ENCODE data around the gene ERLIN1. TPM values are rescaled to one million over a fixed set of nuclear protein-coding genes. Genes with fewer than 3 reads are reported as not detected.

ERLIN1 gene
- polyA plus RNA-seq, 1 donor: 73.6 TPM

DNA sequence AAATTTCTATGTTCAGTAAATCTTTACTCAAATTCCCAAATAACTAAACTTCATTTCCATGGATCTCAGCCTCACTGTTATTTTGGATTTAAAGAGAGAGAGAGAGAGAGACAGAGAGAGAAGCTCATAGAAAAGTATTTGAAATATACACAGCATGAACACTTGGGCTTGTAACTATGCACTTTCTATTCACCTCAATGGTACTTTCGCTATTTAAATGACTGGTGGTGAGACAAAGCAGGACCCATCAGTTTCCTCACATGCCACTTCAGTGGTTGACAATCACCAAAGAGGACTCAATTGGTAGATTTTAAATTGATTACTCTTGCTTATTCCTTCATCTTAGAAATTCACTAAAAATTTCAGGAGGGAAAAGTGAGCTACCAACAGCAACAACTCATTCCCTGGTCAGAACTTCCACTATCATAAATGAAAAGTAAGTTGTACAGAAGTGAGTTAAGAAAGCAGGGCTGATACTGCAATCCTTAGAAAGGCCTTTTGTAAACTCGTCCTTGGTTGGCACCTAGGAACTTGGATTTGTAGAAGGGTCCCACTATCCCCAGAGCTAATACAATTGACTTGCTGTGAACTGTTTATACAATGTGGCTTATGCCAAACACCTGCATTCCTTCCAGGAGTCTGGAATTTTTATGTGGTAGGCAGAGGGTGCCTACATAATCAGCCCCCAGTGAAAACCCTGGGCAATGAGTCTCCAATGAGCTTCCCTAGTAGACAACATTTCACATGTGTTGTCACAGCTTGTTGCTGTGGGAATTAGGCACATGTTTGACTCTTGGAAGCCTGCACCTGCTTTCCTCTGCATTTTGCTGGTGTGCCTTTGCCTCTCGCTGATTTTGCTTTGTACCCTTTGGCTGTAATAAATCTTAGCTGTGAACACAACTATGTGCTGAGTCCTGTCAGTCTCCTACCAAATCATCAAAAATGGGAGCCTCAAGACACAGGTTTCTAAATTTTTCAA is 10.8 kb downstream of the ERLIN1 start:
- H3K4me3 ChIP-seq (ENCODE audit: low read length): no peak overlapping the region
- peaks cover 7% of the 10 kb centered on the region for H3K4me1 ChIP-seq (ENCODE audit: control insufficient read depth, insufficient read depth, low read length)
- DNase-seq: no peak
- H3K9me3 ChIP-seq (ENCODE audit: control insufficient read depth, low read depth, low read length): no peaks in the 10 kb centered on the region
- WGBS (ENCODE audit: insufficient coverage, low lambda C conversion rate): 60% methylated on average over 1 of the region's 3 CpGs
- no peak overlapping the region for H3K27ac ChIP-seq (ENCODE audit: low read length)
- peaks cover 33% of the 10 kb centered on the region for H3K36me3 ChIP-seq (ENCODE audit: control insufficient read depth, insufficient read depth, low read length)
- no peaks in the 10 kb centered on the region for H3K27me3 ChIP-seq (ENCODE audit: control insufficient read depth, insufficient read depth, low read length)

- 100% methylated on average over 2 of the region's 6 CpGs for WGBS (ENCODE audit: insufficient coverage, low lambda C conversion rate)
- Histone ChIP-seq H3K27me3 (ENCODE audit: control insufficient read depth, insufficient read depth, low read length) (no peaks in the 10 kb centered on the region), H3K4me1 (ENCODE audit: control insufficient read depth, insufficient read depth, low read length) (no peaks in the 10 kb centered on the region), H3K4me3 (ENCODE audit: low read length) (no peak overlapping the region), H3K36me3 (ENCODE audit: control insufficient read depth, insufficient read depth, low read length) (peaks cover 36% of the 10 kb centered on the region), H3K9me3 (ENCODE audit: control insufficient read depth, low read depth, low read length) (no peaks in the 10 kb centered on the region), H3K27ac (ENCODE audit: low read length) (no peak overlapping the region)
- DNase-seq: no peak
Measured at GRCh38 chr10:100173035-100173434, 12.8 kb downstream of the ERLIN1 start.

GRCh38 chr10:100172349-100172748 is 13.5 kb downstream of the ERLIN1 start:
- Histone ChIP-seq H3K27me3 (ENCODE audit: control insufficient read depth, insufficient read depth, low read length) (no peaks in the 10 kb centered on the region), H3K4me1 (ENCODE audit: control insufficient read depth, insufficient read depth, low read length) (no peaks in the 10 kb centered on the region), H3K27ac (ENCODE audit: low read length) (no peak overlapping the region), H3K4me3 (ENCODE audit: low read length) (no peak overlapping the region), H3K9me3 (ENCODE audit: control insufficient read depth, low read depth, low read length) (no peaks in the 10 kb centered on the region), H3K36me3 (ENCODE audit: control insufficient read depth, insufficient read depth, low read length) (peaks cover 33% of the 10 kb centered on the region)
- 100% methylated on average over 1 of the region's 1 CpG for WGBS (ENCODE audit: insufficient coverage, low lambda C conversion rate)
- DNase-seq: no peak

DNA sequence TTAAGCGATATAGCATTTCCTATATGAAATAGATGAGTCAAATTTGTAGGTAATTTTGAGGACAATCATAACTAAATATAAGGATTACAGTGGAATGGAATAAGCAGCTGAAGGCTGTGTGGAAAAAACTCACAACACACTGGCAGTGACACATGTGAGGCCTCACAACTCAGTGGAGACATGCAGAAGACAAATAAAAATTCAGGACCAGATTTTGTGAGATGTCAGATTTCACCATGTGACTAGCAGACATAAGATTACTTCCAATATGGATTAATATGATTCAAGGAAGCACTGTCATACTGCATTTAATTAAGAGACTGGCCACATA is 17.6 kb downstream of the ERLIN1 start:
- Histone ChIP-seq H3K9me3 (ENCODE audit: control insufficient read depth, low read depth, low read length) (no peaks in the 10 kb centered on the region), H3K36me3 (ENCODE audit: control insufficient read depth, insufficient read depth, low read length) (peaks cover 22% of the 10 kb centered on the region), H3K4me1 (ENCODE audit: control insufficient read depth, insufficient read depth, low read length) (no peaks in the 10 kb centered on the region), H3K4me3 (ENCODE audit: low read length) (no peak overlapping the region), H3K27ac (ENCODE audit: low read length) (peak overlapping the region; percentile 26), H3K27me3 (ENCODE audit: control insufficient read depth, insufficient read depth, low read length) (no peaks in the 10 kb centered on the region)
- DNase-seq: no peak
- WGBS (ENCODE audit: insufficient coverage, low lambda C conversion rate): 100% methylated on average over 1 of the region's 1 CpG

DNA sequence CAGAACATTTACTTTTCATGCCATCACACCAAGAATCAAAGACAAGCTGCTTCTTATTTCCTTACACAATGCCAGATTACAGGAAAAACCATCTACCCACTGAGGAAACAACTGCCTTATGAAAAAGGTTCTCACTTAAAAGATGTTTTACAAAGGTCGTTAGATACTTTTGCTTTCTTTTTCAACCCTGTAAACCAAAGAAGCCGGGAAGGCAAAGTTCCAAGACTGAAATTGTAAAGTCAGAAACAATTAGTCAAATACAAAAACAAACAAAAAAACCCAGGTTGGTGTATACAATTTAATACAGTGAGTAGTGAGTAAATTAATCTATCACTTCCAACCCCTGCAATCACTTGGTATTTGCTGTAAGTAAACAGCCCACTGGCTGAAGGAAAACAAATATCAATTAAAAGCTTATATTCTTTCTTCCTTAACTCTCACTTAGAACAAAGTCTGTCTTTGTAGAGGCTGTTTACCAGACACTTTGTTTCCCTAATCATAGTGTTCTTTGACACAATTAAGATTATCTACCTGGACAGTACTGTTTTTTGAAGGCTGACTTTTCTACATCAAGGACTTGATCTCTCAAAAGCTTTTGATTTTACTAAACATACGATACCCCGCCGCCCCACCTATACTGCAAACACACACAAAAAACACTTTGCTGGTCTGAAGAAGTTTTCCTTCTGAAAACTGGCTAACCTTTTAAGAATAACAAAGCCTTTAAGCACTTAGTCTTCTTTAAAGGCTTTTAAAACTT is 18.1 kb downstream of the ERLIN1 start:
- H3K27ac ChIP-seq (ENCODE audit: low read length): peak overlapping the region; percentile 26
- WGBS (ENCODE audit: insufficient coverage, low lambda C conversion rate): 44% methylated on average over 2 of the region's 5 CpGs
- peak in 1 of 2 donors; percentile 68 for DNase-seq

GRCh38 chr10:100163704-100164621 is 21.9 kb downstream of the ERLIN1 start:
- peaks cover 23% of the 10 kb centered on the region for H3K36me3 ChIP-seq (ENCODE audit: control insufficient read depth, insufficient read depth, low read length)
- no peaks in the 10 kb centered on the region for H3K9me3 ChIP-seq (ENCODE audit: control insufficient read depth, low read depth, low read length)
- no peak overlapping the region for H3K27ac ChIP-seq (ENCODE audit: low read length)
- WGBS (ENCODE audit: insufficient coverage, low lambda C conversion rate): 29% methylated on average over 1 of the region's 3 CpGs
- no peaks in the 10 kb centered on the region for H3K4me1 ChIP-seq (ENCODE audit: control insufficient read depth, insufficient read depth, low read length)
- H3K4me3 ChIP-seq (ENCODE audit: low read length): no peak overlapping the region
- no peaks in the 10 kb centered on the region for H3K27me3 ChIP-seq (ENCODE audit: control insufficient read depth, insufficient read depth, low read length)
- DNase-seq: no peak

More for the DNA sequence above, 18.1 kb downstream of the ERLIN1 start:
- Histone ChIP-seq H3K9me3 (ENCODE audit: control insufficient read depth, low read depth, low read length) (no peaks in the 10 kb centered on the region), H3K36me3 (ENCODE audit: control insufficient read depth, insufficient read depth, low read length) (peaks cover 18% of the 10 kb centered on the region), H3K4me3 (ENCODE audit: low read length) (no peak overlapping the region), H3K4me1 (ENCODE audit: control insufficient read depth, insufficient read depth, low read length) (no peaks in the 10 kb centered on the region), H3K27me3 (ENCODE audit: control insufficient read depth, insufficient read depth, low read length) (no peaks in the 10 kb centered on the region)

DNA sequence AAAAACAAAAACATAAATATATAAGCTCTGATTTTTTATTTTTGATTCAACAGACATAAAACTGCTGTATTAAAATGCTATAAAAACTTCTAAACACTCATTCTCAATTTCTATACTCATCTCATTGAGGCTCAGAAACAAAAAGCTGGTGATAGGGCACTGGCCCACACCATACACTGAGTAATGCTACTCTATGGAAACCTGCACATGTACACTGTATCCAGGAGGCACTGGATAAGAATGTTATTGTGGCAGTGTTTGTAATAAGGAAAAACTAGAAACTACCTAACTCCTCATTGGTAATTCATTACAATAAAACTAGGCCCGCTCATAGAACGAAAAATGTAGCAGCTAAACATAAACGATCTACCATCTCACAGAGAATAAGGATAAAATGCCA is 23.1 kb downstream of the ERLIN1 start:
- peaks cover 26% of the 10 kb centered on the region for H3K36me3 ChIP-seq (ENCODE audit: control insufficient read depth, insufficient read depth, low read length)
- H3K4me1 ChIP-seq (ENCODE audit: control insufficient read depth, insufficient read depth, low read length): no peaks in the 10 kb centered on the region
- no peak overlapping the region for H3K27ac ChIP-seq (ENCODE audit: low read length)
- no peak for DNase-seq
- no peaks in the 10 kb centered on the region for H3K9me3 ChIP-seq (ENCODE audit: control insufficient read depth, low read depth, low read length)
- H3K27me3 ChIP-seq (ENCODE audit: control insufficient read depth, insufficient read depth, low read length): no peaks in the 10 kb centered on the region
- whole genome bisulfite sequencing (ENCODE audit: insufficient coverage, low lambda C conversion rate): 100% methylated on average over 1 of the region's 3 CpGs
- no peak overlapping the region for H3K4me3 ChIP-seq (ENCODE audit: low read length)

GRCh38 chr10:100158044-100158805 is 27.6 kb downstream of the ERLIN1 start:
- Histone ChIP-seq H3K4me3 (ENCODE audit: low read length) (no peak overlapping the region), H3K27ac (ENCODE audit: low read length) (no peak overlapping the region), H3K9me3 (ENCODE audit: control insufficient read depth, low read depth, low read length) (no peaks in the 10 kb centered on the region), H3K36me3 (ENCODE audit: control insufficient read depth, insufficient read depth, low read length) (peaks cover 49% of the 10 kb centered on the region), H3K27me3 (ENCODE audit: control insufficient read depth, insufficient read depth, low read length) (no peaks in the 10 kb centered on the region), H3K4me1 (ENCODE audit: control insufficient read depth, insufficient read depth, low read length) (no peaks in the 10 kb centered on the region)
- 88% methylated on average over 1 of the region's 2 CpGs for WGBS (ENCODE audit: insufficient coverage, low lambda C conversion rate)
- no peak for DNase-seq

- Histone ChIP-seq H3K27ac (ENCODE audit: low read length) (no peak overlapping the region), H3K9me3 (ENCODE audit: control insufficient read depth, low read depth, low read length) (no peaks in the 10 kb centered on the region), H3K4me1 (ENCODE audit: control insufficient read depth, insufficient read depth, low read length) (no peaks in the 10 kb centered on the region), H3K27me3 (ENCODE audit: control insufficient read depth, insufficient read depth, low read length) (no peaks in the 10 kb centered on the region), H3K4me3 (ENCODE audit: low read length) (no peak overlapping the region), H3K36me3 (ENCODE audit: control insufficient read depth, insufficient read depth, low read length) (peaks cover 50% of the 10 kb centered on the region)
- no peak for DNase-seq
Measured at GRCh38 chr10:100157156-100157555, 28.7 kb downstream of the ERLIN1 start.

Data from large intestine (tissue), 3 donors.